Measurements from ENCODE around the gene METTL6.
"Not testable (repeated sequence)": the region's sequence is repeated elsewhere in the genome, so short reads cannot be mapped to it uniquely, and the experiment has no call there.

METTL6 gene

GRCh38 chr3:15368561-15369135 is 58.7 kb downstream of the METTL6 start:
- no peak for DNase-seq (ENCODE audit: low read depth)

- DNase-seq (ENCODE audit: low read depth) = no peak
Observed at GRCh38 chr3:15367059-15367458, 60.3 kb downstream of the METTL6 start.

DNA sequence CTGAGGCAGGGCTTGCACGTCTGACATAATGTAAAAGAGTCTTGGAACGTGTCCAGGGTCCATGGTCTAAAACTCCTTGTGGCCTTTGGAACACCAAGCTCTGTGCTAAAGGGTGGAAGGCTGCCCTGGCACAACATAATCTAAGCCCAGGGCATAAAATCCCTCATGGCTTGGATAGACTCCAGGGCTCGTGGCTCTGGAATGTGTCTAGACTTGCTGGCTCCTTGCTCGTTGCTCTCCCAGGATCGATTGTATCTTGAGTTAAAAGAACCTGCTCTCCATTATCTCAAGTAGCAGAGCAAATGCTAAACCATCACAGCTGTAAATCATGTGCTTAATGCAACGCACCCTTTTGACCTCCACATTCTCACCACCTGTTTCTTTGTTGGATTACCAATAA is 63.3 kb downstream of the METTL6 start:
- DNase-seq (ENCODE audit: low read depth) = not testable (repeated sequence)

GRCh38 chr3:15361494-15362214 is 65.7 kb downstream of the METTL6 start:
- no peak for DNase-seq (ENCODE audit: low read depth)

DNA sequence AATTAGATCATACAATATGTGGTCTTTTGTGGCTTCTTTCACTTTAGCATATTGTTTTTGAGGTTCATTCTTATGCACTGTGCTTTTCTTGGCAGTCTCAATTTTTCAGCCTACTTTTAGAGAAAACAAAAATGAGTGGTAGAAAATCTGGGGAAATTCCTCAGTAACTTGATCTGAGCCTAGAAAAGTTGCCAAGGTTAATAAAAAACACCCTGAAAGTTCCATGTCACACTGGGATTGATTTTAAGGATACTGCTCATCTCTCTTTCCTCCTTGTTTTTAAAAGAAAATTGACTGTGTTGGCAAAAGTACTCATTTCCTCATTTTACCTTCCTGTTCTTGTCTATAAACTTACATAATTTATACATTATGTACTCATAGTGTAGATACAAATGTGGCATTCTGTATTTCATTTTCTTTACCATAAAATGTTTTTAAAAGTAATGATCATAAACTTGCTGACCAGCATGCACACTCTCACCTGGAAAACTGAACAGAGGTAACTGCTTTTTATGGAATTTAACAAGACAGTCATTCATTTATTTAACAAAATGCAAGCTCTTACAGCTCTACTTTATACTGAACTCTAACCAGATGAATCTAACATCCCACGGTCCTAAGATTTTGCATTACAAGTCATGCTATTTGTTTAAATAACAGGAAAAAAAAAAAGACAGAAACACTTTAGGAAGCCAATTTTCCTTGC is 66.4 kb downstream of the METTL6 start:
- DNase-seq (ENCODE audit: low read depth) = peak; percentile 40

All from GM04503 (cell line).